Mammary epithelial cell (primary cell): ENCODE measurements around the gene ENO3.

Source experiments
- EZH2 ChIP-seq: IDR thresholded peaks from 2 replicates; pipeline ENCODE4 v1.6.1; 2012; ENCODE audit warnings: low read length, inconsistent platforms, borderline replicate concordance
- TF ChIP-seq, protein P1 (sequence below), 2 donors: IDR thresholded peaks in 1 of 2; conservative IDR thresholded peaks in 1 of 2; 2 replicates each; pipeline ENCODE4 v1.5.1; 2011 to 2012; ENCODE audit warnings: inconsistent platforms in 2 of 2, low read length in 2 of 2, mild to moderate bottlenecking in 2 of 2, control low read depth in 1 of 2, low read depth in 1 of 2; ENCODE audit not compliant: insufficient read depth in 1 of 2; ENCODE audit errors: extremely low read depth in 1 of 2

DNA sequence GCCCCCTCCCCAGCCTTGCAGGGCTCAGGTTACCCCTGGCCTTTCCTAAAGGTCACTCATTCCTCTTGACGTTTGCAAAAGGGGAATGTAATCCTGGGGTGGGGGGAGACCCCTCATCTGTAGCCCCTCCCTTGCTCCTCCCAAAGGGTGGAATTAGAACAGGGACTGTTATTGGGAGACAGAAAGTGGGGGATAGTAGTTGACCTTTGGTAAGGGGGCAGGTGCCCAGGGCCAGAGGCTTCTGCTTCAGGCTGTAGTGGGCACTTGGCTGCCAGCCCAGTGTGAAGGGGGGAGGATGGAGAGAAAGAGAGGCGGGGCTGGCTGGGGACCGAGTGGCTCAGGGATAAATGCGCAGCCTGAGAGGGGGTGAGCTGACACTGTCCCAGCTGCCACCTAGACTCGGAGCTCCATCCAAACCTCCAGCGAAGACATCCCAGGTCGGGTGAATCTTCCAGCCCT, at the start of gene ENO3:
- TF ChIP-seq, protein P1, sequence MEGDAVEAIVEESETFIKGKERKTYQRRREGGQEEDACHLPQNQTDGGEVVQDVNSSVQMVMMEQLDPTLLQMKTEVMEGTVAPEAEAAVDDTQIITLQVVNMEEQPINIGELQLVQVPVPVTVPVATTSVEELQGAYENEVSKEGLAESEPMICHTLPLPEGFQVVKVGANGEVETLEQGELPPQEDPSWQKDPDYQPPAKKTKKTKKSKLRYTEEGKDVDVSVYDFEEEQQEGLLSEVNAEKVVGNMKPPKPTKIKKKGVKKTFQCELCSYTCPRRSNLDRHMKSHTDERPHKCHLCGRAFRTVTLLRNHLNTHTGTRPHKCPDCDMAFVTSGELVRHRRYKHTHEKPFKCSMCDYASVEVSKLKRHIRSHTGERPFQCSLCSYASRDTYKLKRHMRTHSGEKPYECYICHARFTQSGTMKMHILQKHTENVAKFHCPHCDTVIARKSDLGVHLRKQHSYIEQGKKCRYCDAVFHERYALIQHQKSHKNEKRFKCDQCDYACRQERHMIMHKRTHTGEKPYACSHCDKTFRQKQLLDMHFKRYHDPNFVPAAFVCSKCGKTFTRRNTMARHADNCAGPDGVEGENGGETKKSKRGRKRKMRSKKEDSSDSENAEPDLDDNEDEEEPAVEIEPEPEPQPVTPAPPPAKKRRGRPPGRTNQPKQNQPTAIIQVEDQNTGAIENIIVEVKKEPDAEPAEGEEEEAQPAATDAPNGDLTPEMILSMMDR (conservative IDR thresholded peaks at IDR 0.05 in 1 of 2, IDR thresholded peaks at IDR 0.05 in 1 of 2; ENCODE audit: extremely low read depth in 1 of 2, insufficient read depth in 1 of 2, low read depth in 1 of 2, low read length in 2 of 2), result no peak
- no peak for TF ChIP-seq EZH2
